COR-L47 (cell line): ENCODE results near the gene NMRK2.
"Not testable (repeated sequence)": the region's sequence is repeated elsewhere in the genome, so short reads cannot be mapped to it uniquely, and the experiment has no call there.

Experiments
- DNase-seq: peaks from one replicate; lab custom pipeline; 2025; lab: John Stamatoyannopoulos, UW

Gene NMRK2

DNA sequence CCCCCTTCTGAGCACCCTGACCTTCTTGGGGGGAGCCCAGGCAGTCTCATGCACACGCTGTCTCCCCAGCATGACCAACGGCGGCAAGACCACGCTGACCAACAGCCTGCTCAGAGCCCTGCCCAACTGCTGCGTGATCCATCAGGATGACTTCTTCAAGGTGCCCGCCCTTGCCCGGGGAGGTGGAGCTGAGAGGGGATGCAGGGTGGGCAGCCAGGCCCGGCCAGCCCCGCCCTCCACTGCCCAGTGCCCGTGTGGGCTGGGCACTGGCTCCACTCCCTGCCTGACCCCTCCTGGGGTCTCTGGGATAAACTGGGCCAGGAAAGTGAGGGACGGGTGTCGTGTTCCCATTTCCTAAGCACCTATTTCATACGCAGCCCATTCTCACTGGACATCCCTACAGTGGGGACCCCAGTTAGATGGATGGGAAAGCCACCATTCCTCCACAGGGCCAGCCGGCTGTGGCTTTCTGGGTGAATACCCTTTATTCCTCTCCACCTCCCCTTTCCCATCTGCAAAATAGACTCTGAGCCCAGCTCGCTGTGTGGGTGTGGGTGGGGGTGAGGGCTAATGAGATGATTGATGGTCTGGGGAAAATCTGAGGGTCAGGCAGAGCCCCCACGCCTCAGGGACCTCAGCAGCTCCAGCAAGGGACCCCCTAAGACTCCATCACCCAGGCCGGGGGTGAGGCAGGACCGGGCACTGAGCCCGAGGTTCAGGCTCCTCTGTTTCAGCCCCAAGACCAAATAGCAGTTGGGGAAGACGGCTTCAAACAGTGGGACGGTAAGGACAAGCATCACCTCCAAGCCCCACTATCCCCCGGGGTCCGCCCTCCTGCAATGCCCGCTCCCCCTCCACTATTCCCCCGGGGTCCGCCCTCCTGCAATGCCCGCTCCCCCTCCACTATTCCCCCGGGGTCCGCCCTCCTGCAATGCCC, 3.9 kb downstream of the NMRK2 start:
- DNase-seq = no peak

DNA sequence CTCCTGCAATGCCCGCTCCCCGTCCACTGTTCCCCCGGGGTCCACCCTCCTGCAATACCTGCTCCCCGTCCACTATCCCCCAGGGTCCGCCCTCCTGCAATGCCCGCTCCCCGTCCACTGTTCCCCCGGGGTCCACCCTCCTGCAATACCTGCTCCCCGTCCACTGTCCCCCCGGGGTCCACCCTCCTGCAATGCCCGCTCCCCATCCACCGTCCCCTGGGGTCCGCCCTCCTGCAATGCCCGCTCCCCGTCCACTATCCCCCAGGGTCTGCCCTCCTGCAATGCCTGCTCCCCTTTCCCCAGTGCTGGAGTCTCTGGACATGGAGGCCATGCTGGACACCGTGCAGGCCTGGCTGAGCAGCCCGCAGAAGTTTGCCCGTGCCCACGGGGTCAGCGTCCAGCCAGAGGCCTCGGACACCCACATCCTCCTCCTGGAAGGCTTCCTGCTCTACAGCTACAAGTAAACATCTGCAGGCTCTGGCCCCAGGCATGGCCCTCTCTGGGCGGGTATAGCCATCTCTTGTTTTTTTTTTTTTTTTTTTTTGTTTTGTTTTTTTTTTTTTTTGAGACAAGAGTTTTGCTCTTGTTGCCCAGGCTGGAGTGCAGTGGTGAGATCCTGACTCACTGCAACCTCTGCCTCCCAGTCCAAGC, 5.6 kb downstream of the NMRK2 start:
- DNase-seq = not testable (repeated sequence)

DNA sequence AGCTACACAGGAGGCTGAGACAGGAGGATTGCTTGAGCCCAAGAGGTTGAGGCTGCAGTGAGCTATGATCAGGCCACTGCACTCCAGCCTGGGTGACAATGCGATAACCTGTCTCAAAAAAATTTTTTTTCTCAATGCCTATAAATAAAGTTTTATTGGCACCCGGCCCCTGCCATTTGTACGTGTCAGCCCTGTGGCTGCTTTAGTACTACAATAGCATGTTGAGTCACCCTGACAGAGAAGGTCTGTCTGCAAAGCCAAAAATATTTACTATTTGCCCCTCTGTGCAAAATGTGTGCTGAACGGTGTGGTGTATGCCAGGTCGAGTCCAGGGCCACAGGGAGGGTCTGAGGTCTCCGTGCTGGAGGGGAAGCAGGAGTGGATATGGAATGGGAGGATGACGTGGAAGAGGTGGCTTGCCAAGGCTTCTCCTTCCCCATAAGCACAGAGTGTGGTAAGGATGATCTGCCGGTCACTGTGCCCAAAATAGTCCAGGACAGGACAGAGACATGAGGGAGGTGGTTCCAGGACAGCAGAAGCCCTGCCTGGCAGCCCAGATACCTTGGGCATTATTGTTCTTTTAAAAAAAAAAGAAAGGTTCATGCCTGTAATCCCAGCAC, 10.0 kb downstream of the NMRK2 start:
- no peak for DNase-seq

DNA sequence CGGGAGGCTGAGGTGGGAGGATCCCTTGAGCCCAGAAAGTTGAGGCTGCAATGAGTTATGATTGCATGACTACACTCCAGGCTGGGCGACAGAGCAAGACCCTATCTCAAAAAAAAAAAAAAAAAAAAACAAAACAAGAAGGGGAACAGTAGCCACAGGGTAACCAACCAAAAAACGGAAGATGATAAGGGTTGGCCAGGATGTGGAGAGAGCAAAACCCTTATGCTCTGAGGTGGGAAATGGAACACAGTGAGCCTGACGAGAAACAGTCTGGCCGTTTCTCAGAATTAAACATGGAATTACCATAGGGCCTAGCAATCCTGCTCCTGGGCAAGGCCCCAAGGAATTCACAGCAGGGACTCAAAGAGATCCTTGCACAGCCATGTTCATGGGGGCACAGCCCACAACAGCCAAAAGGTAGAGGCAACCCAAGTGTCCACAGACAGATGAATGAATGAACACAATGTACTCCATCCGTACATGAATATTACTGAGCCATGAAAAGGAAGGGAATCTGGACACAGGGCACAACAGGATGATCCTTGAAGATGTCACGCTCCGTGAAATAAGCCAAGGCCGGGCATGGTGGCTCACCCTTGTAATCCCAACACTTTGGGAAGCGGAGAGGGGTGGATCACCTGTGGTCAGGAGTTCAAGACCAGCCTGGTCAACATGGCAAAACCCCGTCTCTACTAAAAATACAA, 11.3 kb downstream of the NMRK2 start:
- DNase-seq = no peak

DNA sequence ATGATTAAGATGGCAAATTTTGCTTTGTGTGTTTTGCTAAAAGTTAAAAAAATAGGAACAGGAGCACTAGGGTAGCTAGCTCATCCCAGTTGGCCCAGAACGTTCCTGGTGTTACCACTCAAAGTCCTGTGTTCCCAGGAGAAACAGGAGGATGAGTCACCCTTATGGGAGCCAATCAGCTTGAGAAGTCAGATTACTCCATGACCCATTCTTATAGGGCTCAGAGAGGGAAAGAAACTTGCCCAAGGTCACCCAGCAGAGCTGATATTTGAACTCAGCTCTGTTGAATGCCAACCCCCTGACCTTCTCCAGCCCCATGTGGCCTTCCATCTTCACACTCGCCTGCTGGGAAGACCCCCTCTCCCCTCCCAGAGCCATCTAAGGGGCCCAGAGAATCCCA, 13.0 kb downstream of the NMRK2 start:
- DNase-seq = no peak

DNA sequence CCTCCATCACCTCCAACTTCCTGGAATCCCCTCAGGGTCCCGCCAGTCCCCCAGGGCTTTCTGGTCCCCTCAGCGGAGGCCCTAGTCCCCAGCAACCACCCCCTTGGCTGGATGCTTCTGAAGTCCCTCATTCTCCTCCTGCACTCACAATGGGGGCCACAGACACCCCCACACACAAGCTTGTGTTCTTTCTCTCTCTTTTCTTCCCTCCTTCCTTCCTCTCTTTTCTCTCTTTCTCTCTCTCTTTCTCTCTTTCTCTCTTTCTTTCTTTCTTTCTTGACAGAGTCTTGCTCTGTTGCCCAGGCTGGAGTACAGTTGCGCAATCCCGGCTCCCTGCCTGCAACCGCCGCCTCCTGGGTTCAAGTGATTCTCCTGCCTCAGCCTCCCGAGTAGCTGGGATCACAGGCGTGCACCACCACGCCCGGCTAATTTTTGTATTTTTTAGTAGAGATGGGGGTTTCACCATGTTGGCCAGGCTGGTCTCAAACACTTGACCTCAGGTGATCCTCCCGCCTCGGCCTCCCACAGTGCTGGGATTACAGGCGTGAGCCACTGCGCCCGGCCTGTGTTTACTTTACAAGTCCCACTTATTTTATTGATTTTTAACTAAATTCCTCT, 14.6 kb downstream of the NMRK2 start:
- not testable (repeated sequence) for DNase-seq

DNA sequence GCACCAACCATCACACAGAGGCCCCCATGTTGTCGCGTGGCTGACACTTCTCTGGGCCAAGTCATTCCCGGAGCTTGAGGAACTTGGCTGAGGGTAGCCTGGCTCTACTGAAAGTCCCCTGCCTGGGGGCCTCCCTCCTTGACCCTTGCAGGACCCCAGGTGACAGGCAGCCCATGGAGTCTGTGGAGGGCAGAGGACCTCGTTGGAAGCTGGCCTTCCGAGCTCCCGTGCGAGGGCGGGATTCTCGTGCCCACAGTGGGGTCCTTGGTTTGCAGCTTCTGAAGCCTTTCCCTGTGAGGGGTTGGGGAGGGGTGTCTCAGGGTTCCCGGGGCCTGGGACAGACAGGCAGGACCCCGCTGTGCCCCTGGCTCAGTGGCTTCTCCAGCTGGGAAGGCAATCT, 16.4 kb downstream of the NMRK2 start:
- DNase-seq = no peak

DNA sequence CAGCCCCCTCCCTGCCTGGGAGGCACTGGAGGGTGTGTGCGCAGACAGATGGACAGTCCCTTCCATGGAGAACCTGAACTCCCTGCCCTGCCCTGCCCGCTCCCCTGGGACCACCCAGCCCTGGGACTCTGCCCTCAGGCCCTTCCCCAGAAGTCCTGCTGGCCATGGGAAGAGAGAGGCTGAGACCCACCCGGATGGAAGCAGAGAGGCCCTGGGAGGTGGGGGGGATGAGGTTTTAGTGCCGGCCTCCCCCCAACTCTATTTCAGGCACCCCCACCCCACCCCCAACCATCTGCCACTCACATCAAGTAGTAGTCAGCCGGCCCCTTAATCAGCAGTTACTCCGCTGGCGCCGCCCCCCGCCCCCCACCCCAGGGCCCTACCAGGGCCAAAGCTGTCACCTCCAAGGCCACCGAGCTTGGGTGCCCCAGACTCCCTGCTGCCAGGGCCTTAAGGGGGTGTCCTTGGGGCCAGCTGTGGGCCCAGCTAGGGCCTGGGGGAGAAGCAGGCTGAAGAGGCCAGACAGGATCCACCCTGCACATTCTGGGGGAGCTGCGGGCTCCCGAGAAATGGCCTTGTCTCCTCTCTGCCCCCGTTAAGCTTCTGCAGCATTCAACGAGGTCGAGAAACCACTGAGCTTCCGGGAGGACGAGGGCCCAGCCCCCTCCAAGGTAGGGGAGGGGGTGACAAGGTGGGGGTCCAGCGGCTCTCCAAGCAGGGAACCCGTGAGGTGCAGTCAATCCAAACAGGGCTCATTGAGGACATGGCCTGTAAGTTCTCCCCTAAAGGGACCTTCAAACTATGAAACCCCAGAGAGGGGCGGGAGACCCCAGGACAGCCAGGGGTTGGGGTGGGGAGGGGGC, 17.4 kb downstream of the NMRK2 start:
- DNase-seq = no peak

DNA sequence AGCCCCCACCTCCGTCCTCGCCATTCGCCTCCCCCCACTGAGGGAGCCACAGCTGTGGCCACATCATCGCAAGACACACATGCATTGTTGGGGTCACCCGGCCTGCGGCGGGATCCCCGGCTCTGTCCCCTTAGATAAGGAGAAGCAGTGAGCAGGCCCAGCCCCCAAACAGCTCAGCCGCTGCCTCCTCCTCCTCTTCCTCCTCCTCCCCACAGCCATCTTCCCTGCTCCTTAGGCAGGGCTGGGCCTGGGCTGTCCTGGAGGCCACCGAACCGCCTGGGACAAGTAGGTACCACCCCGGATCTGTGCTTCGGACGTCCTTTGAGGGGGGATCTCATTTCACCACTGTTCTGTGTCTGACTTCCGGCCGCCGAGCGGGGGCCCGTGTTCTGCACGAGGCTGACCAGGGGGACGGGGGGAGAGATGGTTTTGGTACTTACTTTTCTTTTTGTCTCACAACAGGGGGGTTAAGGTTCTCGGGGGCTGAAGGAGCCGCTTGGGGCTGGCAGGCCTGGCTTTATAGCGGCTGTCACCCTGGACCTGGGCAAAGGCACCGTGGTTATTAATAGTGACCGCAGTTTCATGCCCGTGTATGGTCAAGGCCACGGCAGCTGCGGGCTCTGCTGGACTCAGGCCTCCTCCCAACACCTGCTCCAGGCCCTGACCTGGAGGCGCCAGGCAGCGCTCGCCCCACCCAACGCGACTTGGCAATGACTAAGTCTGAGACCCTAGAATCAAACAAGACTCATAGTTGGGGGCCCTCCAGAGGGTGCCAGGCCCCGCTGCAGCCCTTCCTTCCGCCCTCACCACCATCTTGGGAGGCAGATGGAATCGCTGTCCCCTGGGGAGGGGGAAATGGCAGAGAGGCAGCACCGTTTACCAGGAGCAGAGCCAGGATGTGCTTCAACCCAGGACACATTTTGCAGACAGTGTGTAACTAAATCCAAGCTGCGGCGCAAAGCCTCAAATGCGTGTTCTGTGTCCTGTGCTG, 18.3 kb downstream of the NMRK2 start:
- DNase-seq = no peak

DNA sequence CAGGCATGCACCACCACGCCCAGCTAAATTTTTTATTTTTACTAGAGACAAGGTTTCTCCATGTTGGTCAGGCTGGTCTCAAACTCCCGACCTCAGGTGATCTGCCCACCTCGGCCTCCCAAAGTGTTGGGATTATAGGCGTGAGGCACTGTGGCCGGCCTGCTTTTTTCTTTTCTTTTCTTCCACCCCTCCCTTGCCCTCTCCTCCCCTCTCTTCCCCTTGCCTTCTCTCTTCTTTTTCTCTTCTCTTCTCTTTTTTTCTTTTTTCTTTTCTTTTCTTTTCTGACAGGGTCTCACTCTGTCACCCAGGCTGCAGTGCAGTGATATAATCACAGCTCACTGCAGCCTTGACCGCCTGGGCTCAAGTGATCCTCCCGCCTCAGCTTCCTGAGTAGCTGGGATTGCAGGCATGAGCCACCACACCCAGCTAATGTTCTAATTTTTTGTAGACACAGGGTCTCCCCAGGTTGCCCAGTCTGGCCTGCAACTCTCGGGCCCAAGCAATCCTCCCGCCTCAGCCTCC, 19.9 kb downstream of the NMRK2 start:
- not testable (repeated sequence) for DNase-seq

DNA sequence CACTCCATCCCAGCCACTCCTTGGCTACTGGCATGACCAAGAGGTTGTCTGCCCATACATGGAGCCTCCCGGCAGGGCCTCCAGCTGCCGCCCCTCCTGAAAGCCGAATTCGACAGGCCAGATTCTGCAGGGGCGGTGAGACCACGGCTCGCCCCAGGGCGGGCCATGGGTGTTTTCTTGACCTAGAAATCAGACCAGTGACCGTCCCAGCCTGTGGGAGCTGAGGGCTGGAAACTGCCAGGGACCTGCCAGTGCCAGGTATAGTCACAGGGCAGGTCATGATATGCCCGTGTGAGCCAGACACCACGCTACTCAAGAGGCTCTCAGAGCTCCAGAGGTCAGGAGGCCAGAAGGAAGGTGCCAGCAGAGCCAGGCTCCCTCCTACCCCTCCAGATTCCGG, 21.2 kb downstream of the NMRK2 start:
- DNase-seq = no peak

DNA sequence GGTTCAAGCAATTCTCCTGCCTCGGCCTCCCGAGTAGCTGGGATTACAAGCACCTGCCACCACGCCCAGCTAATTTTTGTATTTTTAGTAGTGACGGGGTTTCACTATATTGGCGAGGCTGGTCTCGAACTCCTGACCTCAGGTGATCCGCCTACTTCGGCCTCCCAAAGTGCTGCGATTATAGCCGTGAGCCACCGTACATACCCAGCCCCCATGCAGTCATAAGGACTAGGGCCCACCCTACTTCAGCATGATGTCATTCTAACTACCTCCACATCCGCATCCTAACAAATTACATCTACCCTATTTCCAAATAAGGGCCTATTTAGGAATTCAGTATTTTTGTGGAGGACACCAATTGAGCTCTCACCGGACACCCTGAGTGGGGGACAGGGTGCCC, 22.4 kb downstream of the NMRK2 start:
- DNase-seq = not testable (repeated sequence)

DNA sequence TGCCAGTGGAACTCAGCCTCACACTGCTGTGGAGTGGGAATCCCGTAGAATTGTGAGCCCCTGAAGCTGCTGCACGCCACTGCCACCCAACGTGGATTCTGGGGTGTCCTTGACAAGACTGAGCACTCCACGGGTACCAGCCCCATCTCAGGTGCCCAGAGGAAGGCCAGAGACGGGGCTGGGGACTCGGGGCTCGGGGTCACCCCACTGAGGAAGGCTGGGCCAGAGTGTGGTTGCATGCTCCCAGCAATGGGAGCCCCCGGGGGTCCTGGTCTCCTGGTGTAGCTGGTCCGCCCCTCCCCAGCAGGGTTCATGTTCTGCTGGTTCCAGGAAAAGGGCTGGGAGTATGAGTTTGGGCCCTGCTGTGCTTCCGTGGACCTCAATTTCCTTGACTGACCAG, 22.8 kb downstream of the NMRK2 start:
- no peak for DNase-seq

DNA sequence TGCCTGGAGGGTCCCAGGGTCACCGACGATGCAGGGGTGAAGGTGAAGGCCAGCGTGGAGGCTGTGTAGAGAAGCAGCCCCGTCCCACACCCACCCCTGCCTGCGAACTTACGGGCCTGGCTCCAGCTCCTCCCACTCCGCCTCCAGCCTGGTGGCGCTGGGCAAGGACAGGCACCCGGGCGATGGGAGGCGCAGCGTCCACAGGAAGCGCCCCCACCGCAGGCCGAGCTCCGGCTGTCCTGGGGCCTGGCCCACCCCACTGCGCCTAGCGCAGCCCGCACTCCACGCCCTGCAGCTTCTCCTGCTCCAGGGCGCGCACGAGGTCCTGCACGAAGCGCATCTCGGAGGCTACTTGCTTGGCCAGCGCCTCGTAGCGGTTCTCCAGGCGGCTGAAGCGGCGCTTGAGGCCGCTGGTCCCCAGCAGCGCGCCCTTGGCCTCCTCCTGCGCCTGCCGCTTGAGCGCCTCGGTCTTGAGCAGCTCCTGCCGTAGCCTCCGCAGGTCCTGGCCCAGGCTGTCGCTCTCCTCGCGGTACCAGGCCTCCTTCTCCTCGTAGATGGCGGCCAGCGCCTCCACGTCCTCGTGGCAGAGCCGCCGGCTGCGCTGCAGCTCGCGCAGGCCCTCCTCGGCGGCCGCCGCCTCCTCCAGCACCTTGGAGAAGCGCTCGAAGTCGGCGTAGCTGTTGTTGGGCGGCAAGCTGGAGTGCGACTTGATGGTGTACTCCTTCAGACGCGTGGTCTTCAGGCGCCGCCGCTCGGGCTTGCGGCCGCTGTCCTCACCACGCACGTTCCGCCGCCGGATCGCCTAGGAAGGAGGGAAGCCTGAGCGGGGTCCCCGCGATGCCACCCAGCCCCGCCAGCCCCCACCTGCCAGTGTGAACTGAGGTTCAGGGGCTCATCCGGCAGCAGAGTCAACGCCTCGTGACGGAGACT, 26.2 kb downstream of the NMRK2 start:
- no peak for DNase-seq

DNA sequence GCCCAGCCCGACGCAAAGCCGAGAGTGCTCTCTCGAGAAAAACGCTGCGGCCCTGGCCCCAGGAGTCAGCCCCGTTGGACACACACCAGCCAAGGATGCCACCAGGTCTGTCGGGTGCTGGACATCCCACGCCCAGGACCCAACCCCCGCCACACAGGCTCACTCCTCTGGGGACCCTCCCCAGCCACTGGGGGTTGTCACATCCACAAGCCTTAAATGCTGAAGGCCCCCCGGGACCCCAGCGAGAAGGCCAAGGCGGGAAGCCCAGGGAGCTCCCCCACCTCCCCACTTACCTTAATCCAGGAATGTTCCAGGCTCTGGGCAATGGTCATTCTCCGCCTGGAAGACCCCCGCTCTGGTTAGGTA, 26.9 kb downstream of the NMRK2 start:
- DNase-seq = no peak

DNA sequence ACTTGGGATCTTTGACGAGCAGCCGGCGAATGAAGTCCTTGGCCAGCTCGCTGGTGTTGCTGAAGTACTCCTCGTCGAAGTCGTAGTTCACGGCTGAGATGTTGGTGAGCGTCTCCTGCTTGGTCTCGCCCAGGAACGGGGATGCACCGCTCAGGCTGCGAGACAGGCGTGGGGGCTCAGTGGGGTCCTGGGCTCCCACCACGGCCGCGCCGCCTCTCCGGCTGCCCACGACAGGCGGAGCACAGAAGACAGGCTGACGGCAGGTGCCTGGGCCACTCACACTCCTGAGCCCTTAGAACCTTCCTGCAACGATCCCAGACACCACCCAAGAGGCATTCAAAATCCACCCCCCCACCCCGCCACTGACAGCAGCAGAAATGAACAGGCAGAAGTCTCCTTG, 28.1 kb downstream of the NMRK2 start:
- DNase-seq = no peak

DNA sequence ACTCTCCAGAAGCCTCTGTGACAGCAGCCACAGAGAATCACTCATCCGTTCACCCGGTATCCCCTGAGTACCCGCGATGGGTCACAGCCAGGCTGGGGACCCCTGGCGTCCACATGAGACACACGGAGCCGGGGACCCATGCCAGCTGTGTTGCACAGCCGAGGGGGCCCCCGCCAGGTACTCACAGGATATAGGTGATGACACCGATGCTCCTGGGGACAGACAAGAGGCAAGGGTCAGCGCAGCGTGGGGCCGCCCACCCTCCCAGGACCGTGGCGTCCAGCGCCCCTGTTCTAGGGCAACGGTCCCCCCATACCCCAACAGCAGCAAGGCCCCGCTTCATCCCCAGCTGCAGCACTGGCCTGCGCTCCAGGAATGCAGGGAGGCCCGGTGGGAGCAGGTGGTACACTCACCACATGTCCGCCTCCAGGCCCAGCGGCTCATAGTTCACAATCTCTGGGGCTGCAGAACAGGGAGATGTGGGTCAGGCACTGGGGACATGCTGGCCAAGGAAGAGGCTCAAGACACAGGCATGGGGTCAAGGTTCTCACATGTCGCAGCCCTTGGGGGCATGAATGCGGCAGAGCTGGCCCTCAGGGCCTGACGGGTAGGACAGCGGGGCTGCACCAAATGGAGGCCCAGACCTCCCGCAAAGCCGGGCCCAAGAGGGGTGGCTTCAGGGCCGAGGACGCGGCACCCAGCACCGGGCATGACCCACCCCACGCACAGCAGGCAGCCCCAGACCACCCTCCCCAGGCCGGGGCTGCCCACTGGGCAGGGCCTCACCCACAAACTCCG, 30.8 kb downstream of the NMRK2 start:
- DNase-seq = no peak
